DMS53 (cell line): ENCODE measurements around the gene PALLD.
"Not testable (repeated sequence)": the region's sequence is repeated elsewhere in the genome, so short reads cannot be mapped to it uniquely, and the experiment has no call there.

Source experiments
- DNase-seq: peaks from one replicate; lab custom pipeline; 2025; lab: John Stamatoyannopoulos, UW

Gene PALLD

GRCh38 chr4:168908093-168908492 is 411.2 kb downstream of the PALLD start:
- DNase-seq, result no peak

DNA sequence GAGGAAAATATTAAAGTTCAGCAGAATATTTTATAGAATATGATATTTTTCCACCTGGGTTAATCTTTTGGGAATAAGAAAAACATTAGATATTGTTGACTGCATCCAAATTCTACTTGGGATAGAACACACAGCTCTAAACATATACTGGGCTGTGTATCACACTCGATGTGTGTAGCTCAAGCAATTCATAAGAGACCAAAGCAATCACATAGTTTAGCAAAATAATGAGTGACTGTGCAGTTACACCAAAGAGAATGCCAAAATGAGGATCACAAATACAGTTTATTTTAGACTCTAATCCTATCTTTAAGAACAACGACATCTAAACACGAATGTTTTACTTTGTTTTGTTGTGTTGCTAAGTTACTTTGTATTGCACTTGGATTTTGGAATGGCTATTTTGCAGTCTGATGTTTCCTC is 412.0 kb downstream of the PALLD start:
- DNase-seq, result no peak

- no peak for DNase-seq
Measured at GRCh38 chr4:168914095-168914494, 417.2 kb downstream of the PALLD start.

DNA sequence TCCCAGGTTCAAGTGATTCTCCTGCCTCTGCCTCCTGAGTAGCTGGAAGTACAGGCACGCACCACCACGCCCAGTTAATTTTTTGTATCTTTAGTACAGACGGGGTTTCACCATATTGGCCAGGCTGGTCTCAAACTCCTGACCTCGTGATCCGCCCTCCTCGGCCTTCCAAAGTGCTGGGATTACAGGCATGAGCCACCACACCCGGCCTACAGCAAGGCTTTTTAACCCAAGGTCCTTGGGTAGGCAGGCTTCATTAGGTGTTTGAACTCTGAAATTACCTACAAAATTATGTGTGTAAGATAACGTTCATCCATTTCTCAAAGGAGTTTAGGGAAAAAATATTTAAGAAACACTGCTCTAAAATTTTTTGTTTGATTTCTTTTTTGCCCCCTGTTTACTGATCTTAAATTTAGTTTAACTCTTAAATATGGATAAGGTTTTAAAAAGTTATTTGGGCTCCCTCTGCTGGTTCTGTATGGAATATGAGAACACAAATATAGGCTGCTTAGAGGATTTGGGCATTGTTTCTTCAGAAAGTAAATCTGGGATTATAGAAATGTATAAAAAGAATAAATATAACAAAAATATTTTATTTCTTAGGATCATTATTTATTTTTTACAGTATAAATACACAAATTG is 420.4 kb downstream of the PALLD start:
- peak; percentile 55 for DNase-seq

DNA sequence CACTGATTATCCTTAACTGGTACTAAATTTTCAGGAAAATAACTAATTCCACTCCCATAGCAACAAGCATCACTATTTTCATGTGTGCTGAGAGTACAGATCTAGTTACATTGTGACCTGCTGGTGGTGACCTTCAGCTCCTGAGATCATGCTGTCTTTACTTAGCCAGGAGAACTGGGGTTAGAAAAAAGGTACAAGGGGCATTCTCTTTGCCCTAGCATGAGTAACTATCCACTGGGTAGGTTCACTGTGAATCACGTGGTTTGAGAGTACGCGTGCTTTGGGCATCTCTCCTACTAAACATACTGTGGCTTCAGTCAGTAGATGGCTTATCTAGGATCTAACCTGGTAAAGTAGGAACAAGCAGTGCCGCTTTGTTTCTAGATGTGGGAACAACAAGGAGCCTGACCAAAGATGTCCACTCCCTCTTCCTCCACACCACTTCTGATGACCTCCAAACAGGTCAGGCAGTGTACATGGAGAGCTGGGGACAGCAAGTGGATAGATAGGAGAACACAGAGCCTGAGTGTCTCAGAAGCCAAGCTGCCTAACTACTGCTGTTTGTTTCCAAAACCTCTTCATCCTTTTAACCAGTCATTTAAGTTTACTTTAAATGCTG is 423.0 kb downstream of the PALLD start:
- no peak for DNase-seq

DNA sequence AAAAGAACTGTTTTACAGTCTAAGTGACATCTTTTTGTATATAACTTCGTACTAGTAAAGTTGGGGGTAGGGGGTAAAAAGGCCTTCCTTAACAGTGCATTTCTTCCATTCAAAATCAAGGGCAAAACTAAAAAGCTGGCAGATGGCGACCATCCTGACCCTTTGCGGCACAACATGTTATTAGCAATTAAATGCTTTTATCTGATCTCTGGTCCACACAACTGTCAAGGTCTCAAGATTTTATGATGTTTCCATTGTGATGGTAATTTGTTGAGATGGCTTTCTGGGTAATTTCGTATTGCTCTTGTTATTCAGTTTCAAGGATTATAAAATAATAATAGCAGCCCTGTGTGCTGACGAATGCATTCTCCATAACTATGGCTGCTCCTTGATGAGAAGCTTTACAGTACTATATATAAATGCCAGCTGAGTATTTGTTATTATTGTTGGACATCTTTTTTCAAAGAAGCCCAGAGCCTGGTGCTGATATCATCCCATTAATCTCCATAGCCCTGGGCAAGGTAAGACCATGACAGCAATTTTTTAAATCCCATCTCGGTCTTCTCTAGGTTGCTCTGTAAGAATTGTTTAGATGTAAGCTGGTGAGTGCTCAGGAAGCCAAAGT is 423.7 kb downstream of the PALLD start:
- no peak for DNase-seq

DNA sequence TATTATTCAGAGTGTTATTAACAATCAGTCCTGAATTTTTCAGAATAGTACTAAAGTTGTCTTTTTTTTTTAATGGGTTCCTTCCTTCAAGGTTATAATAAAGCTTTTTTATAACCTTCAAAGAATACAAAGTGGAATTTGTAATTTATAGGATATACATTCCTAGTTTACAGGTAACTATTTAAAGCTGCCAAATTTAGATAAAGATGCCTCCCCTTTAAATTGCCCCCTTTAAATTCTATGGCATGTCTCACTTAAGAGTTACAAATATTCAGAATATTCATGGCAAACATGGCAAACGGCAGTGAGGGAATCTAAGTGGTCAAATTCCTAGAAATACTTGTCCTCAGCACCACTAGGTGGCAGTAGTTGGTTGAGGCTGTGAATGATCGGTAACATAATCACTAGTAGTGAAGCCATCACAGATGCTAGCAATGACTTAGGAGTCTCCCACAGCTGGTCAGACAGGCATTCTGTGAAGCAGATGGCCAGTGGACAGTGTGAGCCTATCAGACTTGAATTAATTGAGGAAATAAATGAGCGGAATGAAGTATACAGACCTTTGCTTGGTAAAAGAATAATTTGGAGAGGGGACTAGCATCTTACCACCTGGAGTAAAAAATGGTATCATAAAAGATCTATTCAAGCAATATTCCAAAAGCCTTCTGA is 426.8 kb downstream of the PALLD start:
- DNase-seq, result peak; percentile 81

GRCh38 chr4:168924667-168925066 is 427.8 kb downstream of the PALLD start:
- no peak for DNase-seq

- DNase-seq, result peak; percentile 2
Measured at GRCh38 chr4:168925789-168926490, 429.1 kb downstream of the PALLD start.

DNA sequence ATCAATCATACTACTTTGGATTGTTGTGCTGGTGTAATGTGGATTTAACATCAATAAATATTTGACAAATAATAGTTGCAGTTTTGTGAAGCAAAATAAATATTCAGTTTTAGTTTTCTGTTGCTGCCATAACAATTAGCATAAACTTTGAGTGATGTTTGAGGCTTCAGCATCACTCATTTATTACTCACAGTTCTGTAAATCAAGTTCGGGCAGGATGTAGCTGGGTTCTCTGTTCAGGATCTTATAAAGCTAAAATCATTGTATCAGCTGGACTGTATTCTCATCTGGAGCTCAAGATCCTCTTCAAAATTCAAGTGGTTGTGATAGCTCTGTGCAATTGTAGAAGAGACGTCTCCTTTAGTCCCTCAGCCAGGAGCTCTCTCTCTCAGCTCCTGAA is 431.5 kb downstream of the PALLD start:
- no peak for DNase-seq

- DNase-seq, result no peak
Measured at GRCh38 chr4:168928875-168929274, 432.0 kb downstream of the PALLD start.

- no peak for DNase-seq
Measured at GRCh38 chr4:168930413-168931196, 433.8 kb downstream of the PALLD start.

DNA sequence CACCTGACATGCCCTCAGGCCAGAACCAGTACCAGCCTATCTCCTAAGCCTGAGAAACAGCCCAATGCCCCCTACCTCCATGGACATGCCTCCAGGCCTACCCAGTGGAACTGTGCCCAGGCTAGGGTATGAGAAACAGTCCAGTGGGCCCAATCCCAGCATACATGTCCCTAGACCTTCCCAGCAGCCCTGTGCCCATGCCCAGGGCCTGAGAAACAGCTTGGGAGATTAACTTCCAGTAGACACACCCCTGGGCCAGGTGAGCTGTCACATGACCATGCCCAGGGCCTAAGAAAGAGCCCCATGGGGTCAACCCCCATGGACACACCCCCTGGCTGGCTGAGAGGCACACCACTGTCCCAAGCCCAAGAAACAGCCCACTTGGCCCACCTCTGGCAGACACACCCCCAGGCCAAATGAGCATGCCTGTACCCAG is 434.4 kb downstream of the PALLD start:
- no peak for DNase-seq

- DNase-seq, result no peak
Measured at GRCh38 chr4:168932138-168932537, 435.3 kb downstream of the PALLD start.

- no peak for DNase-seq
Measured at GRCh38 chr4:168933423-168933822, 436.6 kb downstream of the PALLD start.

DNA sequence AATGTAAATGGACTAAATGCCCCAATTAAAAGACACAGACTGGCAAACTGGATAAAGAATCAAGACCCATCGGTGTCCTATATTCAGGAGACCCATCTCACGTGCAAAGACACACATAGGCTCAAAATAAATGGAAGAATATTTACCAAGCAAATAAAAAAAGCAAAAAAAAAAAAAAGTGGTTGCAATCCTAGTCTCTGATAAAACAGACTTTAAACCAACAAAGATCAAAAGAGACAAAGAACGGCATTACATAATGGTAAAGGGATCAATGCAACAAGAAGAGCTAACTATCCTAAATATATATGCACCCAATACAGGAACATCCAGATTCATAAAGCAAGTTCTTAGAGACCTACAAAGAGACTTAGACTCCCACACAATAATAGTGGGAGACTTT is 440.6 kb downstream of the PALLD start:
- not testable (repeated sequence) for DNase-seq

GRCh38 chr4:168942985-168943384 is 446.1 kb downstream of the PALLD start:
- DNase-seq, result peak; percentile 32

- DNase-seq, result no peak
Measured at GRCh38 chr4:168945291-168945690, 448.4 kb downstream of the PALLD start.

- DNase-seq, result peak; percentile 11
Measured at GRCh38 chr4:168952821-168953246, 456.0 kb downstream of the PALLD start.

DNA sequence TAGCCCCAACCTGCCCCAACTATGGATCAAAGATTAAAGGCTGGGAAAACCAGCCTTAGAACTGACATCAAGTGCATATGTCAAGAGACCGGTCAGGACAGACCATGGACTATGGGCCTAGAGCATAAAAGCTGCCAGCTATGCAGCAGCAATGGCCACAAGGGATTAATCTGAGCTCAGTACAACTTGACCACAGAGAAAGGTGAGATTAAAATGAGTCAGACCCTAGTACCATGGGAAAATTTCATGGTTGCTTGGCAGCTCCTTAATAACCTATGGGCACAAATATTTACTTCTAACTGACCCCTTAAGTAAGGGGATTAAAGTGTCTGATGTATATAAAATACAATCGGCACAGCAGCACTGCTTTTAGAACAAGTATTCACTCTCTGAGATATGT is 458.8 kb downstream of the PALLD start:
- peak; percentile 2 for DNase-seq

- no peak for DNase-seq
Measured at GRCh38 chr4:168960716-168961115, 463.9 kb downstream of the PALLD start.
